Stomach smooth muscle (tissue), 2 donors: Measurements from ENCODE around the gene STK38.

Experiments
- H3K27ac ChIP-seq: one replicate; pipeline ENCODE4 v1.7.0; 2013; ENCODE audit warnings: mild to moderate bottlenecking, low read length, inconsistent platforms
- H3K27me3 ChIP-seq, 2 donors: one replicate each; pipeline ENCODE4 v1.7.0; 2013; ENCODE audit warnings: low read length in 2 of 2; ENCODE audit not compliant: insufficient read depth in 2 of 2, control insufficient read depth in 1 of 2
- H3K36me3 ChIP-seq, 2 donors: one replicate each; pipeline ENCODE4 v1.7.0; 2013; ENCODE audit warnings: low read length in 2 of 2; ENCODE audit not compliant: control insufficient read depth in 2 of 2, insufficient read depth in 2 of 2
- H3K4me1 ChIP-seq: one replicate; pipeline ENCODE4 v1.7.0; 2013; ENCODE audit warnings: low read length; ENCODE audit not compliant: control insufficient read depth, insufficient read depth
- H3K4me3 ChIP-seq, 2 donors: one replicate each; pipeline ENCODE4 v1.7.0; 2013; ENCODE audit warnings: low read length in 2 of 2
- H3K9ac ChIP-seq, 2 donors: one replicate each; pipeline ENCODE4 v1.7.0; 2013; ENCODE audit warnings: low read length in 2 of 2, mild to moderate bottlenecking in 1 of 2
- H3K9me3 ChIP-seq, 2 donors: one replicate each; pipeline ENCODE4 v1.7.0; 2013; ENCODE audit warnings: low read length in 2 of 2; ENCODE audit not compliant: control insufficient read depth in 2 of 2
- donor health status: healthy.
- donor health status: Pancreatic carcinoma.

The STK38 gene

DNA sequence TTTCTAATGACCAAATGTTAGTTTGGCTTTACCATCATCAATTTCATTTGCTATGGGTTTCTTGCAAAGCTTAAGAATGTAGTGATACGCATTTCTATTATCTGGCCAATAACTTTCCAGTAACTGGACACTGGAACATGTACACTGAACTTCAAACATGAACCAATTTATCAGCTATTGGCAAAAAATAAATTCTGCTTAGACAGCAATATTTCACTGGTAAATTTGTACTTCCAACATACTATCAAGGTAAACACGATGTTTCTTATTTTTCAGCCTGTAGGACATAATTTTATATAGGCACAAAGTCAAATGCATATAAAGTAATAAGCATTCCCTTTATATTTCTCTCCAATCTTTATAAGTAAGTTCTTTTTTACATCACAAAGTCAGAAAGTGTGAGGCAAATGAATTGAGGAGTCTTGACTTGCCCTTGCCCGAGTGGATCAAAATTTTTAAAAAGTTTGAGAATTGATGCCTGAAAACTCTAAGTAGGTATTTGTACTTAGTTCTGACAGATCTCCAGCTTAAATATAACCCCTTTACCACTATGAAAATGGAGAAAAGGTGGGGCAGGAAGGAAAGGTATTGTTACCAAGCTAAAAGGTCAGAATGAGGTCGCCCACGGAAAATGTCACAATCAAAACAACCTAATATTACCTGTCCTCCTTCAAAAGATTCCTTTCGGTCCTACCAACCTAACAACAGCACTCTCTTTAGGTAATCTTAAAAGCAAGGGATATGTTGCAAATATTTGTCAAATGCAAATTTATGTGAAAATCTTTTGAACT lies 41.3 kb downstream of the STK38 start:
- no peak overlapping the region for H3K27ac ChIP-seq
- peaks cover 0 to 2% of the 10 kb centered on the region in 2 donors for H3K36me3 ChIP-seq
- H3K4me1 ChIP-seq = no peaks in the 10 kb centered on the region
- no peaks in the 10 kb centered on the region for H3K27me3 ChIP-seq
- no peaks in the 10 kb centered on the region for H3K9me3 ChIP-seq
- H3K4me3 ChIP-seq = no peak overlapping the region
- no peak overlapping the region for H3K9ac ChIP-seq

DNA sequence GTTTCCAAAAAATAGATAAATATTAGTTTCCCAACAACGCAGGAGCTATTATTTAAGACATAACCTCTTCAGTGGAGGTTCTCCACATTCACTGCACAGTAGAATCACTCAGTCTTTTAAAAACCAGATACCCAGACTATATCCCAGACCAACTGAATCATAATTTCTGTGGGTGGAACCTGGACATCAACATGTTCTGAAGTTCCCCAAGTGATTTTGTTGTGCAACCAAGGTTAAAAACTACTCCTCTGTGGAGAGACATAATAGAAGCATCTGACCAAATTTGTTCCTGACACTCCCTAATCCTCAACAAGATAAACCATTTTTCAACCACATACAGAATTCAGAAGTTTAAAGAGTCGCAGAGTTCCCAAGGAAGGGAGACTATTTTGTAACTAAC lies 42.3 kb downstream of the STK38 start:
- H3K27ac ChIP-seq = no peak overlapping the region
- no peaks in the 10 kb centered on the region for H3K4me1 ChIP-seq
- no peak overlapping the region for H3K4me3 ChIP-seq
- H3K9ac ChIP-seq = no peak overlapping the region
- no peaks in the 10 kb centered on the region for H3K27me3 ChIP-seq
- no peaks in the 10 kb centered on the region for H3K9me3 ChIP-seq
- peaks cover under 1 to 2% of the 10 kb centered on the region in 2 donors for H3K36me3 ChIP-seq

DNA sequence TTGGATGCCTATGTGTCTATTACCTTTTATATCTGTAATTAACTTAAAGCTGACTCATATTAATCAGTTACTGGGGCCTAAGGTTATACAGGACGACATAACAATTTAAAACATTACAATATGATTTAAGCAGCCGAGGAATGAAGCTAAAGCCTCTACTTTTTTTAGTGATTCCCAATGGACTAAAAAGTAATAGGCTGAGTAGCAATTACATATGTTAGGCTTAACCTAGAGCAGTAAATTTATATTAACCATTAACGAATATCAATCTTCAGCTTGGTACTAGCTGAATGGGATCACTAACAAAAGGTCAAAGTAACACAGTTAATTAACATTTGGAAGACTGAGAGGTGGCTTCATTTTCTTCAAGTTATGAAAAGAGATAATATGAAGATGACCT lies 43.1 kb downstream of the STK38 start:
- Histone ChIP-seq H3K27ac (no peak overlapping the region), H3K4me3 (no peak overlapping the region), H3K4me1 (no peaks in the 10 kb centered on the region), H3K9me3 (no peaks in the 10 kb centered on the region), H3K9ac (no peak overlapping the region), H3K27me3 (no peaks in the 10 kb centered on the region), H3K36me3 (peaks cover 8 to 9% of the 10 kb centered on the region in 2 donors)

DNA sequence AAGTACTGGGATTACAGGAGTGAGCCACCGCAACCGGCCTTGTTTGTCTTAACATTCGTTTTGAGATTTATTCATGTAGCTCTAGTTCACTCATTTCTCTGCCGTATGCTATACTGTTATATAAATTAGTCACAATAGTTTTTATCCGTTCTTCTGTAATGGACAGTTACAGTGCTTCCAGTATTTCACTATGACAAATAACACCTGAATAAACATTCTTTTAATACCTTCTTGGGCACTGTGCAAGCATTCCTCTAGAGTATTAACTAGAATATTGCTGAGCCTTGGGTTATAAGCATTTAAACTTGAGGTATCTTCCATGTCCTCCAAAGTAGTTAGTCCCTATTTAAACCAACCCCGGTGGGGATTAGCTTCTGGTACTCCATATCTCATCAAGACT lies 45.6 kb downstream of the STK38 start:
- H3K27me3 ChIP-seq = no peaks in the 10 kb centered on the region
- no peak overlapping the region for H3K27ac ChIP-seq
- H3K4me1 ChIP-seq = no peaks in the 10 kb centered on the region
- no peak overlapping the region for H3K4me3 ChIP-seq
- no peak overlapping the region for H3K9ac ChIP-seq
- no peaks in the 10 kb centered on the region for H3K9me3 ChIP-seq
- H3K36me3 ChIP-seq = peaks cover 16 to 21% of the 10 kb centered on the region in 2 donors

GRCh38 chr6:36499918-36500317 lies 47.4 kb downstream of the STK38 start:
- Histone ChIP-seq H3K4me1 (no peaks in the 10 kb centered on the region), H3K9ac (no peak overlapping the region), H3K27ac (no peak overlapping the region), H3K9me3 (no peaks in the 10 kb centered on the region), H3K36me3 (peaks cover 26 to 36% of the 10 kb centered on the region in 2 donors), H3K27me3 (no peaks in the 10 kb centered on the region), H3K4me3 (no peak overlapping the region)

GRCh38 chr6:36495086-36495485 lies 52.2 kb downstream of the STK38 start:
- no peaks in the 10 kb centered on the region for H3K27me3 ChIP-seq
- peaks cover 32 to 45% of the 10 kb centered on the region in 2 donors for H3K36me3 ChIP-seq
- no peak overlapping the region for H3K9ac ChIP-seq
- H3K4me1 ChIP-seq = no peaks in the 10 kb centered on the region
- H3K27ac ChIP-seq = no peak overlapping the region
- no peak overlapping the region for H3K4me3 ChIP-seq
- no peaks in the 10 kb centered on the region for H3K9me3 ChIP-seq

DNA sequence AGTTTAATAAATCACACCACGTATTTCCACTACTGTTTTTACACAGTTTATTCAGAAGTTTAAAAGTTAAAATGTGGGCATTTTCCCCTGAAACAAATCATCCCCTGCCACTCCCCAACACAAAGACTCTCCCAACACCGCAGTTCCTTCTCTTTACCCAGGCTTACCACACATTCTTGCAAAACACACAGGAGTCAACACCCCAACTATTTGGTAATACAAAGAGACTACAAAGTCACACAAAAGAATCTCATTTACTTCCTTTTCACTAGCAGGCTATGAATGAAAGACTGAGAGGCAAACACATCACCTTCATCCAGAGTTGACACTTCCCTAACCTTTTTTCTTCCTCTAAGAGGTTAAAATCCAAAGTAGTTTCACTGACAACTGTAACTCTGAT lies 53.4 kb downstream of the STK38 start:
- Histone ChIP-seq H3K27ac (no peak overlapping the region), H3K9ac (no peak overlapping the region), H3K9me3 (no peaks in the 10 kb centered on the region), H3K36me3 (peaks cover 26 to 36% of the 10 kb centered on the region in 2 donors), H3K4me3 (no peak overlapping the region), H3K4me1 (no peaks in the 10 kb centered on the region), H3K27me3 (no peaks in the 10 kb centered on the region)

- peaks cover 3% of the 10 kb centered on the region for H3K4me1 ChIP-seq
- H3K36me3 ChIP-seq = peaks cover 25 to 33% of the 10 kb centered on the region in 2 donors
- H3K9ac ChIP-seq = no peak overlapping the region
- H3K27me3 ChIP-seq = no peaks in the 10 kb centered on the region
- no peak overlapping the region for H3K4me3 ChIP-seq
- H3K9me3 ChIP-seq = no peaks in the 10 kb centered on the region
- H3K27ac ChIP-seq = no peak overlapping the region
Measured at GRCh38 chr6:36493319-36493718, 54.0 kb downstream of the STK38 start.

DNA sequence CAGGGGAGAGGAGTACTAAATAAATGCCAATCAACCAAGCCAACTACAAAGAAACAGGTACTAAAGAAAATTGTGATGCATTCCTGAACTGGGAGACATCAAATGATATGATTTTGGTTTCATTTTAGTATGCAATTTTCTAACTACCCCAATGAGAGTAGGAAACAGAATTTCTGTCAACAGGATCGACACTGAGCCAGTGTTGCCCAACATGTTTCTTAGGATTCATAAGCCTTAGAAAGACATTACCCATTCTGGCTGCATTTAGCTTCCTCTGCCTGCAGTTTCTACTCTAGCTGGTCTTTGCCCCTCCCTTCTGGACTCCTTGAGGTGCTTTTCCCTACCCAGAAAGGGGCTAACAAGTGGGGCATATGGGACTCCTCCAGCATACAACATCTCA lies 54.7 kb downstream of the STK38 start:
- no peak overlapping the region for H3K4me3 ChIP-seq
- H3K36me3 ChIP-seq = peaks cover 28 to 37% of the 10 kb centered on the region in 2 donors
- H3K9ac ChIP-seq = no peak overlapping the region
- no peaks in the 10 kb centered on the region for H3K27me3 ChIP-seq
- H3K4me1 ChIP-seq = peaks cover 5% of the 10 kb centered on the region
- H3K27ac ChIP-seq = no peak overlapping the region
- no peaks in the 10 kb centered on the region for H3K9me3 ChIP-seq

GRCh38 chr6:36492092-36492491 lies 55.2 kb downstream of the STK38 start:
- peaks cover 24 to 35% of the 10 kb centered on the region in 2 donors for H3K36me3 ChIP-seq
- H3K4me1 ChIP-seq = peaks cover 5% of the 10 kb centered on the region
- no peak overlapping the region for H3K9ac ChIP-seq
- no peaks in the 10 kb centered on the region for H3K27me3 ChIP-seq
- no peak overlapping the region for H3K27ac ChIP-seq
- no peak overlapping the region for H3K4me3 ChIP-seq
- no peaks in the 10 kb centered on the region for H3K9me3 ChIP-seq

- Histone ChIP-seq H3K9ac (no peak overlapping the region), H3K4me3 (no peak overlapping the region), H3K9me3 (no peaks in the 10 kb centered on the region), H3K36me3 (peaks cover 27 to 35% of the 10 kb centered on the region in 2 donors), H3K27ac (no peak overlapping the region), H3K27me3 (no peaks in the 10 kb centered on the region), H3K4me1 (peaks cover 5% of the 10 kb centered on the region)
Measured at GRCh38 chr6:36491378-36491965, 55.8 kb downstream of the STK38 start.
